Measurements from ENCODE around the gene UCP2. TPM values are rescaled to one million over a fixed set of nuclear protein-coding genes. Genes with fewer than 3 reads are reported as not detected.

UCP2 gene
- total RNA-seq, 2 experiments from 2014 or later, result 467 to 468 TPM

- H3K4me3 ChIP-seq (ENCODE audit: low read length), result no peak overlapping the region
- Mint-ChIP-seq H3K4me3 (peak overlapping the region; percentile 67), H3K27me3 (no peaks in the 10 kb centered on the region), H3K27ac (peak overlapping the region; percentile 98), H3K9me3 (no peaks in the 10 kb centered on the region), H3K4me1 (ENCODE audit: low read depth) (peaks cover 86% of the 10 kb centered on the region), H3K36me3 (ENCODE audit: low read depth) (peaks cover 17% of the 10 kb centered on the region)
- no peaks in the 10 kb centered on the region for H3K27me3 ChIP-seq (ENCODE audit: control insufficient read depth in 1 of 2, insufficient read depth in 2 of 2, low read length in 2 of 2)
- CTCF ChIA-PET, result interaction anchor here (3.3 kb wide), 1 partner anchor 11 kb away, joined by 12 read pairs; no protein-coding TSS in a partner anchor
- ATAC-seq (ENCODE audit: poor library complexity) (no peak), DNase-seq (peak in 1 of 14 experiments; percentile 30)
- no peaks in the 10 kb centered on the region for H3K9me3 ChIP-seq (ENCODE audit: control insufficient read depth in 1 of 2, insufficient read depth in 1 of 2, low read length in 2 of 2)
- peaks cover 99% of the 10 kb centered on the region for H3K4me1 ChIP-seq (ENCODE audit: insufficient read depth, low read length)
- TF ChIP-seq CTCF (IDR thresholded peaks at IDR 0.05), result no peak
- intact Hi-C loops (cut with DNase I, micrococcal nuclease), result loop anchor here (2.0 to 10.0 kb wide), 2 partner anchors 14 to 356 kb away; partner anchors contain the start of gene UCP2 (in 1 of the 2)
- POLR2A ChIA-PET, result interaction anchor here (1.2 to 18.9 kb wide), 7 partner anchors 13 to 202 kb away, joined by 3 to 366 read pairs (median 111); partner anchors contain the start of genes C2CD3, PPME1 and UCP2
- H3K27ac ChIP-seq (ENCODE audit: low read depth in 1 of 2, low read length in 2 of 2), result peak overlapping the region; percentile 77
- peaks cover under 1% of the 10 kb centered on the region for H3K36me3 ChIP-seq (ENCODE audit: insufficient read depth, low read length)
Measured at GRCh38 chr11:73969091-73969490, 13.6 kb downstream of the UCP2 start.

- ATAC-seq (ENCODE audit: poor library complexity), result no peak
- peak overlapping the region; percentile 50 to 77 for H3K27ac ChIP-seq (ENCODE audit: low read depth in 1 of 2, low read length in 2 of 2)
- ChIA-PET POLR2A (interaction anchor here (1.2 to 18.9 kb wide), 5 partner anchors 7 to 44 kb away, joined by 3 to 366 read pairs (median 137); partner anchors contain the start of gene UCP2), CTCF (no interaction called here)
- H3K4me1 Mint-ChIP-seq (ENCODE audit: low read depth), result peaks cover 84% of the 10 kb centered on the region
- no peaks in the 10 kb centered on the region for H3K9me3 Mint-ChIP-seq
- H3K36me3 ChIP-seq (ENCODE audit: insufficient read depth, low read length), result no peaks in the 10 kb centered on the region
- peaks cover 95% of the 10 kb centered on the region for H3K4me1 ChIP-seq (ENCODE audit: insufficient read depth, low read length)
- H3K27me3 ChIP-seq (ENCODE audit: control insufficient read depth in 1 of 2, insufficient read depth in 2 of 2, low read length in 2 of 2), result no peaks in the 10 kb centered on the region
- peak overlapping the region; percentile 98 for H3K27ac Mint-ChIP-seq
- intact Hi-C loops (cut with DNase I, micrococcal nuclease), result loop anchor here (2.0 to 10.0 kb wide), 2 partner anchors 14 to 356 kb away; partner anchors contain the start of gene UCP2 (in 1 of the 2)
- peaks cover 11% of the 10 kb centered on the region for H3K36me3 Mint-ChIP-seq (ENCODE audit: low read depth)
- DNase-seq, result peak in 1 of 14 experiments; percentile 41
- H3K9me3 ChIP-seq (ENCODE audit: control insufficient read depth in 1 of 2, insufficient read depth in 1 of 2, low read length in 2 of 2), result no peaks in the 10 kb centered on the region
- peak overlapping the region; percentile 67 for H3K4me3 Mint-ChIP-seq
- H3K27me3 Mint-ChIP-seq, result no peaks in the 10 kb centered on the region
- no peak overlapping the region for H3K4me3 ChIP-seq (ENCODE audit: low read length)
- no peak for TF ChIP-seq CTCF (IDR thresholded peaks at IDR 0.05)
Measured at GRCh38 chr11:73968356-73968966, 14.2 kb downstream of the UCP2 start.

GRCh38 chr11:73965764-73966121, 16.9 kb downstream of the UCP2 start:
- ChIA-PET POLR2A (interaction anchor here (10.8 to 18.9 kb wide), 3 partner anchors 16 to 47 kb away, joined by 111 to 366 read pairs (median 316); partner anchors contain the start of gene UCP2), CTCF (interaction anchor here (1.3 kb wide), 1 partner anchor 29 kb away, joined by 3 read pairs; no protein-coding TSS in a partner anchor)
- DNase-seq (peak in 1 of 14 experiments; percentile 38), ATAC-seq (ENCODE audit: poor library complexity) (no peak)
- H3K27me3 Mint-ChIP-seq, result no peaks in the 10 kb centered on the region
- no peaks in the 10 kb centered on the region for H3K36me3 Mint-ChIP-seq (ENCODE audit: low read depth)
- Histone ChIP-seq H3K27ac (ENCODE audit: low read depth in 1 of 2, low read length in 2 of 2) (no peak overlapping the region), H3K27me3 (ENCODE audit: control insufficient read depth in 1 of 2, insufficient read depth in 2 of 2, low read length in 2 of 2) (no peaks in the 10 kb centered on the region), H3K36me3 (ENCODE audit: insufficient read depth, low read length) (no peaks in the 10 kb centered on the region), H3K9me3 (ENCODE audit: control insufficient read depth in 1 of 2, insufficient read depth in 1 of 2, low read length in 2 of 2) (no peaks in the 10 kb centered on the region), H3K4me3 (ENCODE audit: low read length) (no peak overlapping the region), H3K4me1 (ENCODE audit: insufficient read depth, low read length) (peaks cover 68% of the 10 kb centered on the region)
- intact Hi-C loops (cut with DNase I, micrococcal nuclease), result loop anchor here (2.0 to 10.0 kb wide), 3 partner anchors 15 to 359 kb away; no protein-coding TSS in a partner anchor
- peaks cover 57% of the 10 kb centered on the region for H3K4me1 Mint-ChIP-seq (ENCODE audit: low read depth)
- peak overlapping the region; percentile 15 for H3K4me3 Mint-ChIP-seq
- no peaks in the 10 kb centered on the region for H3K9me3 Mint-ChIP-seq
- peak overlapping the region; percentile 73 for H3K27ac Mint-ChIP-seq
- TF ChIP-seq CTCF (IDR thresholded peaks at IDR 0.05), result no peak

Data from CD4-positive, alpha-beta T cell (primary cell).